Measurements from ENCODE around the gene HEYL.
A peak's percentile ranks its signal among the peaks of the same experiment; 100 is the strongest.

HEYL gene

DNA sequence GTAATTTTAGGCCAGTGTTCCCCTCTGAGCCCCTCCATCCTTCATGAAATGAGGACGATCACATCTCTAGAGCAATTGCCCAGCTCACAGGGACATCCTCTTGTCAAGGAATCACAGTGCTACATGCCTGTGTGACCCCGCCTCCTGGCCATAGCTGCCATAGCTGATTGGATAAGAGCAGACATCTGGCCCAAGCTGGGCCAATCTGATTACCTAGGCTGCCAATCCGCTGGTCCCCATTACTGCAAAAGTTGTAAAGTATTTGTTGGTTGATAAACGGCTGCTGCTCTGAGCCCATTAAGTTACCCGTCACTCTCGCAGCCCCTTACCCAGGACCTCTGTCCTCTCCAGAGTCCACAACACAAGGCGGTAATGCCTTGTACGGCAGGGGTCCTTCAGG, 24.1 kb upstream of the HEYL start:
- DNase-seq, result no peak

DNA sequence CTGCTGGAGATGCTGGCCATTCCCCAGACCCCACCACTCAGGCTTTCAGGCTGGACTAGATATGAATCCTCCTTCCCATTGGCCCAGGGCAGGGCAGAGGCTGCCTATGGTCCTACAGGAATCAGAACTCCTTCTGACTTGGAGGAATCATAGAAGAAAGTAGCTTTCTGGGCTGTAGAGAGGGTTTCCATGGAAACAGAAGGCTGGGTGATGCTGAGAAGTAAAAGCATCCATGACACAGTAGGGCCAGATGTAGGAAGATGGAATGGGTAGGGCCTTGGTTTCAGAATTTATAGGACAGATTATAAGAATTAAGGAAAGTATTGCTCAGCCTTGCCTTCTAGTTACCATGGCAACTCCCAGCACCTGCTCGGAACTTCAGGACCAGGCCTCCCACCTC, 23.4 kb upstream of the HEYL start:
- DNase-seq, result no peak

DNA sequence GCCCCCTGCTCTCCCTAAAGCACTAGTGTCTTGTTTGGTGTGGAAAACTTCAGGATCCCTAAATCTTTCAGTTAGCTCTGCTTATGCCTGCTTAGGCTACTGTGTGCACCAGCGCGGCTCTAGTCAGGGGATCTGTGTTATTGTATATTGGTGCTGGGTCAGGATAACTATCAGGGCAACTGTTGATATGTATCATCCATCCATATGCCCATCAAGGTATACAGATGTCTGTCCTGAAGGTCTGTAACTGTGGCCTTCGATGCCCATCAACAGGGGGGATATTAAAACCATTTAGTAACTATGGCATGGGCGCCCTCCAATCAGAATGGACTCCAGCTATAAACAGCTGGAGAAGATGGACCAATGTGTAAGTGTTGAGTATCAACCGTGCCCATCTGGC, 20.1 kb upstream of the HEYL start:
- no peak for DNase-seq

- no peak for DNase-seq
Measured at GRCh38 chr1:39659110-39659509, 19.7 kb upstream of the HEYL start.

DNA sequence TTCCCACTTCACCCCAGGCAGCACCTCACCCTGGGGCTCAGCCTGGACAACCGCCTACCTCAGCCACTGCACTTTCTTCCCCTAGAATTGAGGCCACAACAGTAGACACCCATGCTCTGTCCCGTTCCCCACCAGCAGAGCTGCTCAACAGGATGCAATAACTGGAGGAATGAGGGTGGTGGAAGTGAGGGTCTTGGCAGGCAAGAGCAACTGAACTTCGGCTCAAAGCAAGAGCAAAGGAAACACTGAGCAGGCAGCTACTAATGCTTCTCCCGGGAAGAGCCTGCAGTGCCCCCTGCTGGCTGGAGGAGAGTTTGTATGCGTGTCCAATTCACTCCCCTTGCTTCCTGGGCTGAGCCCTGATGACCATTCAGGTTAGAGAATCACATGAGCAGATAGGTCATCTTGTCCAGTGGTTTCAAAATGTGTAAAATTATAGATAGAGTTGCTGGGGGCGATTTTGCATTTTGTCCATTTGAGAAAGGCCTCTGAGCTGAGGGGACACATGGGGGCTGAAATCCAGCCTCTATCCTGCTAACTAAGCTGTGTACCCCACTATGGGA, 18.6 kb upstream of the HEYL start:
- peak; percentile 48 for DNase-seq

DNA sequence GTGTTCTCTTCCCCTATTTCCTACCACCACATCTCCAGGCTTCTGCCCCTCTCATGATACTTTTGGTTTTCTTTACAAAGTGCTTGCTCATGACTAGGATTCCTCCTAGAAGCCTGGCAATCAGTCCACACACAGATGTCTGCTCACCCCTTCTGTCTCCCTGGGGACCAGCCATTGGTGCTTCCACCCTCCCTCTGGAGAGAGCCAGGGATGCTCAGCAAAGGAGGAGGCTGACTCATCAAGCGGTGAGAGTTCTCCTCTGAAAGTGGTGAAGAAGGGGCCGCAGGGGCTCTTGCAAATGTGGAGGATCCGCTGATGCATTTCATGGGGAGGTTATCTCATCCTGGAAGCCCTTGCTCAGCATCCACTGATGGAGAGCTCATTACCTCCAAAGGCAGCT, 18.0 kb upstream of the HEYL start:
- no peak for DNase-seq

GRCh38 chr1:39656391-39656790, 16.9 kb upstream of the HEYL start:
- no peak for DNase-seq

GRCh38 chr1:39655578-39656268, 16.3 kb upstream of the HEYL start:
- no peak for DNase-seq

- no peak for DNase-seq
Measured at GRCh38 chr1:39654291-39654690, 14.8 kb upstream of the HEYL start.

GRCh38 chr1:39653546-39654031, 14.1 kb upstream of the HEYL start:
- DNase-seq, result peak; percentile 70 to 71

DNA sequence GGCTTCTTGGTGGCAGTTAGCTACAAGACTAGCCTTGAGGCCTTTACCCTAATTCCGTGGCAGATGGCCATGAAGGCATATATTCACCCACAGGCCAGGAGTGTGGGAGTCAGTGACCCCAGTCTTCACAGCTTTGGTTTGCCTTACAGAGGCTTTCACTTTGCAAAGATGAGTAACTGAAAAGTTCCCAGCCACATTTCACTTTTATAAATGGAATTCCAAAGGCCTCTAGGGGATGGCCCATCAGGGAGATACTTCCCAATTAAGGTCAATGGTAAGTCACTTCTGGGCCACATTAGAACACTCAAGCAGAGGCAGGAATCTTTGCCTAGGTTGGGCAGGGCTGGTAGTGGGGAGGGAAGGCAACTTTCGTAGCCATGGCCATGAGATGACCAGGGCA, 13.1 kb upstream of the HEYL start:
- no peak for DNase-seq

- no peak for DNase-seq
Measured at GRCh38 chr1:39652105-39652504, 12.7 kb upstream of the HEYL start.

DNA sequence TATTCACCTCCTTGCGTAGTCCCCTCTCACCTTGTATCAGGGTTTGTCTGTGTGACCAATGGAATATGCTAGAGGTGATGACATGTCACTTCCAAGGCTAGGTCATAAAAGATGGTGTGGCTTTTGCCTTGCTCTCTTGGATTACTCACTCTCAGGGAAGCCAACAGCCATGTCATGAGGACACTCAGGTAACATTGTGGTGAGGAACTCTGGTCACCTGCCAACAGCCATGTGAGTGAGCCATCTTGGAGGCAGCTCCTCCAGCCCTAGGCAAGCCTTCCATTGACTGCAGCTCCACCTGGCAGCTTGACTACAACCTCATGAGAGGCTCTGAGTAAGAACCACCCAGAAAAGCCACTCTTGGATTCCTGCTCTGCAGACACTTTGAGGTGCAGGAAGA, 11.0 kb upstream of the HEYL start:
- DNase-seq, result no peak

- DNase-seq, result no peak
Measured at GRCh38 chr1:39649636-39650185, 10.3 kb upstream of the HEYL start.

DNA sequence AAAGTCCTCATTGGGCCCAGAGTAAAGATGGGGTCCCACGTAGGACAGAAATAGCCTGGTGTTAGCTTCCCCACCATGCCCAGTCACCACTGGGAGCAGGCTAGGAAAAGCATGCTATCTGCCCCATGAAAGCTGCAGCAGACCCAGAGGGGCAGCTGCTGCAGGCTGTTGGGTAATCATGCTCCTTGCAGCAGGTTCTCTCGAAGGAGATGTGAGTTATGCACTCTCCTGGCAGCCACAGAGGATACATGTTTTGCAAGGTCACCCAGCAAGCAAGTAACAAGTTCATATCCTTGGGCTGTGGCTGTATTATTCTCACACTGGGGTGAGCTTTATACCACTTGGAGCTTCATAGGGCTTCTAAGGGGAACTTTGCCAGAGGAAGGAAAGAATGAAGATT, 9.1 kb upstream of the HEYL start:
- DNase-seq, result no peak

- no peak for DNase-seq
Measured at GRCh38 chr1:39647247-39647646, 7.8 kb upstream of the HEYL start.

GRCh38 chr1:39646232-39647081, 7.0 kb upstream of the HEYL start:
- DNase-seq, result no peak

GRCh38 chr1:39645411-39646043, 6.1 kb upstream of the HEYL start:
- DNase-seq, result no peak

- DNase-seq, result no peak
Measured at GRCh38 chr1:39643705-39644104, 4.3 kb upstream of the HEYL start.

DNA sequence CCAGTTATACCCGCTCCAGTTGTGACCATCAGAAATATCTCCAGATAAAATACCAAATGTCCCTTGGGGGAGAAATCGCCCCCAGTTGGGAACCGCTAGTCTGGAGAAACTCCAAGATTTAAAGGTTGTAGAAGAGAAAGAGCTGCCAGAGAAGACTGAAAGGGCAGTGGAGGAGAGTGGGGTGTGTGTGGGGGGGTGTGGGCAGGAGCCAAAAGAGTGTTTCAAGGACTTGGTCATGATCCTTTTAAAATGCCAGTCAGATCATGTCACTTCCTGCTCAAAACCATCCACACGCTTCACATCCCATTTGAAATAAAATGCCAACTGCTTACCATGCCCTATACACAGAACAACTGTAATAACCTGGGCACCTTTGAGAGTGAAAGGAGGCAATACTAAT, 3.4 kb upstream of the HEYL start:
- no peak for DNase-seq

- no peak for DNase-seq
Measured at GRCh38 chr1:39640861-39641260, 1.4 kb upstream of the HEYL start.

DNA sequence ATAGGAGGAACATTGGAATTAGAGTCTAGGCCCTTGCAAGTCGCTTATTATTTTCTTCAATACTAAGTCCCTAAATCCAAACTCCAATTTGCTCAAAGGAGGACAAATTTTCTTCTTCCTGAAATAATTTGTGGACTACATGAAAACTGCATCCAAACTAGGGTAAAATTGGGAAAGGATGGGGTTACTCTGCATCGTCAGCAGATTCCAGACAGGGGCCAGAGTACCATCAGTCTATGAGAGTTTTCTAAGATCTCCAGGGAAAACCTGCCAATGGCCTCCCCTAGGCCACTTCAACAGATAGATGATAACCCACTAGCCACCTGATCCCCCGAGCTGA, 508 bp downstream of the HEYL start:
- DNase-seq, result no peak

DNA sequence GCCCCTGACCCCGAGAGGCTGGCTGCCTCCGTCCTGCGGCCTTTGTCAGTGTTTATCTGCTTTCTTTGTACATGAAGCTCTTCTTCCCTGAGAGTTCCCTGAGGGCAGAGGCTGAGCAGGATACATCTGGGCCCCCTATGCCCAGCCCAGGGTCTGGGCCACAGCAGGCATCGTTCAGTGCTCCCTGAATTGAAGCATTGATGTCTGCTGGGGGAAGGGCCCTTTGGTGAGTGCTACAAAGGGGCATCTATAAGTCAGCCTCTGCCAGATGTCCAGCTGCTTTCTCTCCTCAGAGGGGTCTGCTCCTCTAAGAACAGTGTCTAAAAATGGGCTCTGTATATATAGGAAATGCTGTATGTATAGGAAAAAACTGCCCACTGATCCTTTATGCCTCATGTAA, 2.1 kb downstream of the HEYL start:
- no peak for DNase-seq

GRCh38 chr1:39635871-39636210, 3.6 kb downstream of the HEYL start:
- DNase-seq, result no peak

Measured in activated CD4-positive, alpha-beta T cell treated with anti-CD3 and anti-CD28 coated beads, Interleukin-2, amount 50 U/mL, for 4 hours (primary cell).